ENCODE measurements around the gene DPP6.

DNA sequence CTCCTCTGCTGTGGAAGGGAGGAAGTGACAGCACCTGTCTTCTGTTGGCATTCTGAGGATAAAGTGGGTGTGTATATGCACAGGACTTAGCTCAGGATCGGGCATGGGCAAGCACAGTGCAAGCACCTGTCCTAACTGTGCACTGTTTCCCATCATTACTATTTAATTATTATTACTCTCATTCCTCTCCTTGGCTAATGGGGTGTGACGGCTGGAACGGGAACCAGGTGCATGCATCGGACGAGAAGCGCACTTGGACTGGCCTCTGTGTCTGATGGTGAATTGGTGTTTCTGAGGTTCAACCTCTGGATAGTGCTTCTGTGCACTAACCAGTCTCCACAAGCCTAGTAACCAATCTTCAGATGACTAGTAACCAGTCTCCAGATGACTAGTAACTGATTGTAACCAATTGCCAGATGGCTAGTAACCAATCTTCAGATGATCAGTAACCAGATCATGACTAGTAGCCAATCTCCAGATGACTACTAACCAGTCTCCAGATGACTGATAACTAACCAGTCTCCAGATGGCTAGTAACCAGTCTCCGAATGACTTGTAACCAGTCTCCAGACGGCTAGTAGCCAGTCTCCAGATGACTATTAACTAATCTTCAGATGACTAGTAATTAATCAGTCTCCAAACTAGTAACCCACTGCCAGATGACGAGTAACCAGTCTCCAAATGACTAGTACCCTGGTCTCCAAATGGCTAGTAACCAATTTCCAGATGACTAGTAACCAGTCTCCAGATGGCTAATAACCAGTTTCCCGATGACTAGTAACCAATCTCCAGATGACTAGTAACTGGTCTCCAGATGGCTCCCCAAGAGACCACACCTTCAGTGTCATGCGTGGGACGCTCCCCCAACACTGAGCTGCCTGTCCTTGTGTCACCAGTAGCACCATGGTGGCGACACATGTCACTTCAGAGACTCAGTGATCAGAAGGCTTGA is 864.9 kb downstream of the DPP6 start:
- TF ChIP-seq, protein P1, sequence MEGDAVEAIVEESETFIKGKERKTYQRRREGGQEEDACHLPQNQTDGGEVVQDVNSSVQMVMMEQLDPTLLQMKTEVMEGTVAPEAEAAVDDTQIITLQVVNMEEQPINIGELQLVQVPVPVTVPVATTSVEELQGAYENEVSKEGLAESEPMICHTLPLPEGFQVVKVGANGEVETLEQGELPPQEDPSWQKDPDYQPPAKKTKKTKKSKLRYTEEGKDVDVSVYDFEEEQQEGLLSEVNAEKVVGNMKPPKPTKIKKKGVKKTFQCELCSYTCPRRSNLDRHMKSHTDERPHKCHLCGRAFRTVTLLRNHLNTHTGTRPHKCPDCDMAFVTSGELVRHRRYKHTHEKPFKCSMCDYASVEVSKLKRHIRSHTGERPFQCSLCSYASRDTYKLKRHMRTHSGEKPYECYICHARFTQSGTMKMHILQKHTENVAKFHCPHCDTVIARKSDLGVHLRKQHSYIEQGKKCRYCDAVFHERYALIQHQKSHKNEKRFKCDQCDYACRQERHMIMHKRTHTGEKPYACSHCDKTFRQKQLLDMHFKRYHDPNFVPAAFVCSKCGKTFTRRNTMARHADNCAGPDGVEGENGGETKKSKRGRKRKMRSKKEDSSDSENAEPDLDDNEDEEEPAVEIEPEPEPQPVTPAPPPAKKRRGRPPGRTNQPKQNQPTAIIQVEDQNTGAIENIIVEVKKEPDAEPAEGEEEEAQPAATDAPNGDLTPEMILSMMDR (conservative IDR thresholded peaks at IDR 0.05 in 1 of 2, IDR thresholded peaks at IDR 0.05 in 1 of 2; ENCODE audit: extremely low read depth in 1 of 2, insufficient read depth in 1 of 2, low read depth in 1 of 2, low read length in 2 of 2), result no peak
- no peak for TF ChIP-seq EZH2 (IDR thresholded peaks at IDR 0.05; ENCODE audit: borderline replicate concordance, low read length)
